GM15510 (cell line): ENCODE measurements around the gene SMIM10.

Experiments used
- POLR2A ChIP-seq: IDR thresholded peaks from 3 replicates; pipeline ENCODE4 v1.6.1; 2011; ENCODE audit warnings: borderline replicate concordance; ENCODE audit not compliant: insufficient read length; ENCODE audit errors: extremely low read depth

The SMIM10 gene

GRCh38 chrX:135006187-135006586 is 15.4 kb downstream of the SMIM10 start:
- TF ChIP-seq POLR2A = no peak

DNA sequence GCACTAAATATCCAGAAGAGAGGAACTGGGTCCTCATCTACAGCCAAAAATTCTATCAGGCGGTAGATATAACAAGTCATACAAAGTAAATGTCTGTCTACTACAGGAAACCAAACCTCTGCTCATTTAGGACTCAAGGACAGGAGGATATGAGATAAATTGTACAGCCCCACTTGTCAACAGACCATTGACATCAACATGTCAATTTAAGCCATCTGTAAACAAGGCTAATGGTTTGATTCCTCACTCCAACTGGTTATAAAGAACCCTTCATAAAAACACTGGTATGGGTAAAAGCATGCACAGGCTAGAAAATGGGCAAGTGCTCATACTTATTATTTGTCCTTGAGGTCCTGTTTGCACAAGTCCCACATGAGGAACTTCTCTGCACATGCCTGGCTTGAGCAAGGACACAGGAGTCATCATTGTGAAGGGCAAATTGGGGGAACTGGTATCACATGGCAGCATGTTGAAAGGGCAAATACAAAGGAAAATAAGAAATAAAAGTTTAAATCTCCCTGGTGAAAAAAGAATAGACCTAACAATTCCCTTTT is 18.3 kb downstream of the SMIM10 start:
- no peak for TF ChIP-seq POLR2A

GRCh38 chrX:135009838-135010237 is 19.0 kb downstream of the SMIM10 start:
- TF ChIP-seq POLR2A = no peak

- TF ChIP-seq POLR2A = no peak
Observed at GRCh38 chrX:135010921-135011320, 20.1 kb downstream of the SMIM10 start.

- TF ChIP-seq POLR2A = no peak
Observed at GRCh38 chrX:135015523-135016245, 24.9 kb downstream of the SMIM10 start.

- no peak for TF ChIP-seq POLR2A
Observed at GRCh38 chrX:135024526-135024925, 33.7 kb downstream of the SMIM10 start.
